Fibroblast of lung (primary cell): ENCODE data around the gene MAP2K5. TPM values are rescaled to one million over a fixed set of nuclear protein-coding genes. Genes with fewer than 3 reads are reported as not detected.

ENCODE experiments used
- DNase-seq, 2 donors: peaks; one replicate each; pipeline versions ENCODE4 v3.0.0 to v3.0.0-alpha.2; 2010; ENCODE audit warnings: low read depth in 2 of 2
- H2AFZ ChIP-seq: 2 replicates; pipeline ENCODE4 v1.5.1; 2012; ENCODE audit warnings: low read length, control low read depth, inconsistent platforms
- H3K27ac ChIP-seq: 2 replicates; pipeline ENCODE4 v1.5.1; 2011; ENCODE audit warnings: low read length, control low read depth; ENCODE audit not compliant: insufficient read depth
- H3K27me3 ChIP-seq: 2 replicates; pipeline ENCODE4 v1.5.1; 2011; ENCODE audit warnings: mild to moderate bottlenecking, low read length; ENCODE audit not compliant: control insufficient read depth, insufficient read depth
- H3K36me3 ChIP-seq: 2 replicates; pipeline ENCODE4 v1.5.1; 2011; ENCODE audit warnings: low read length; ENCODE audit not compliant: control insufficient read depth, insufficient read depth
- H3K4me1 ChIP-seq: 2 replicates; pipeline ENCODE4 v1.5.1; 2011; ENCODE audit warnings: low read length; ENCODE audit not compliant: control insufficient read depth, insufficient read depth; ENCODE audit errors: extremely low read depth
- H3K4me2 ChIP-seq: 2 replicates; pipeline ENCODE4 v1.5.1; 2011; ENCODE audit warnings: low read length, control low read depth; ENCODE audit not compliant: insufficient read depth; ENCODE audit errors: extremely low read depth
- H3K4me3 ChIP-seq, 4 experiments: fragments of 200-600 bp in 1 of 4; sonication (generic) in 1 of 4; replicated peaks in 1 of 4; 2 replicates each; pipeline ENCODE4 v1.5.1; 2011 to 2016; ENCODE audit warnings: low read length in 4 of 4, low read depth in 3 of 4, mild to moderate bottlenecking in 3 of 4, control low read depth in 2 of 4, inconsistent platforms in 1 of 4, mixed read lengths in 1 of 4; ENCODE audit not compliant: insufficient read depth in 1 of 4; ENCODE audit errors: control extremely low read depth in 1 of 4
- H3K79me2 ChIP-seq: 2 replicates; pipeline ENCODE4 v1.5.1; 2012; ENCODE audit warnings: mild to moderate bottlenecking, low read length, inconsistent platforms; ENCODE audit not compliant: control insufficient read depth, insufficient read depth
- H3K9ac ChIP-seq: 2 replicates; pipeline ENCODE4 v1.5.1; 2011; ENCODE audit warnings: mild to moderate bottlenecking, low read length, control low read depth; ENCODE audit not compliant: insufficient read depth
- H3K9me3 ChIP-seq: 2 replicates; pipeline ENCODE4 v1.5.1; 2012; ENCODE audit warnings: low read depth, low read length; ENCODE audit not compliant: control insufficient read depth, insufficient read depth
- H4K20me1 ChIP-seq: 2 replicates; pipeline ENCODE4 v1.5.1; 2011; ENCODE audit warnings: low read length; ENCODE audit not compliant: control insufficient read depth, insufficient read depth; ENCODE audit errors: extremely low read depth
- CTCF ChIP-seq, 2 donors: IDR thresholded peaks in 1 of 2; conservative IDR thresholded peaks in 1 of 2; 1 replicate in 1 of 2; 2 replicates in 1 of 2; pipeline ENCODE4 v1.5.1; 2011 to 2012; ENCODE audit warnings: low read length in 2 of 2, control low read depth in 1 of 2, inconsistent platforms in 1 of 2, low read depth in 1 of 2, mild to moderate bottlenecking in 1 of 2
- EZH2 ChIP-seq: IDR thresholded peaks from 2 replicates; pipeline ENCODE4 v1.5.1; 2012; ENCODE audit warnings: low read length, control low read depth, mild to moderate bottlenecking; ENCODE audit errors: missing control alignments
- polyA plus RNA-seq, 2 donors: library from polyadenylated mRNA; depleted of rRNA in 1 of 2; stranded (reverse) in 1 of 2; unstranded in 1 of 2; fragments of >200 nt; gene quantifications; 2 replicates each; pipeline ENCODE4 v1.2.1, GENCODE V29; 2011 to 2012; ENCODE audit warnings: missing spikeins in 1 of 2
- total RNA-seq: library from RNA; depleted of rRNA; stranded (reverse); fragments of >200 nt; gene quantifications from 2 replicates; pipeline ENCODE4 v1.2.1, GENCODE V29; 2014

Gene MAP2K5
- total and polyA plus RNA-seq, 2 donors (not counting 1 experiment from before 2014, with no cell fraction given), result 5.7 to 10.2 TPM

DNA sequence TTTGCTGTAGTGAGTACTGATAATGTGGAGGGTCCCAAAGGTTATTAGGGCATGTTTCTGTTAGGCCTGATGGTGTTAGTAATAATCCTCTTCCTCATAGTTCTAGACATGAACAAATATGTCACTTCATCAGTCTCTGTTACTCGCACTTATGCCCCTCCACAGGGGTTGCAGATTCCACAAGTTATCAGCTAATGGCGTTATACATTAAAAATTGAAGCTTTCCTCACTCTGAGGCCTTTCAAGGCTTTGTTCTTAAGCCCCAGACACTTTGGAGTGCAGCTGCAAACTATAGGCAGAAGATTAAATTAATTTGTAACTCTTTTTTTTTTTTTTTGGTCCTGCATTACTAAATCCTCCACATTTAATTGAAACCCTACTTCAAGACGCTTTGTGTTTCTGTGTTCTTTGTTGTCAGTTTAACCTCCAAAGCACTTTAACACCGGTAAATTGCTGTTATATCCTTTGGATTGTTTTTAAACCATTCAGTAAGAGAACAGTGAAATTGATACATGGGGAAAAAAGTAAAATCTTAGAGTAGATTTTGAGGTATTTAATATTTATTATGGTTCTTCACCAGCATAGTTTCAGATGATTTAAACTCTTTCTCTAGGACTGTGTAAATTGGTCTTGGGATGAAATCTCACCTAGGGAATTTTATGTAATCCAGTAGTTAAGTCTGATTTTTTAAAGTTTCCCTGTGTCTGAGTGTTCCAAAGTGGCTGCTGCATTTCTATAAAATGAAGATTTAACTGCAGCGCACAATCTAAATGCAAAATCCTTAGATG is 179.7 kb downstream of the MAP2K5 start:
- H3K79me2 ChIP-seq, result no peaks in the 10 kb centered on the region
- TF ChIP-seq EZH2, result no peak
- no peak for TF ChIP-seq CTCF (conservative IDR thresholded peaks at IDR 0.05 in 1 of 2, IDR thresholded peaks at IDR 0.05 in 1 of 2; ENCODE audit: low read depth in 1 of 2, low read length in 2 of 2)
- H4K20me1 ChIP-seq, result no peaks in the 10 kb centered on the region

GRCh38 chr15:67723294-67724024 is 181.0 kb downstream of the MAP2K5 start:
- Histone ChIP-seq H3K79me2 (no peaks in the 10 kb centered on the region), H3K27me3 (no peaks in the 10 kb centered on the region), H3K4me3 (no peak overlapping the region), H2AFZ (no peak overlapping the region), H3K4me2 (no peak overlapping the region), H4K20me1 (no peaks in the 10 kb centered on the region), H3K4me1 (no peaks in the 10 kb centered on the region), H3K36me3 (no peaks in the 10 kb centered on the region), H3K9ac (no peak overlapping the region), H3K27ac (no peak overlapping the region), H3K9me3 (no peaks in the 10 kb centered on the region)
- TF ChIP-seq CTCF (conservative IDR thresholded peaks at IDR 0.05 in 1 of 2, IDR thresholded peaks at IDR 0.05 in 1 of 2; ENCODE audit: low read depth in 1 of 2, low read length in 2 of 2) (no peak), EZH2 (no peak)
- DNase-seq, result no peak

More for the DNA sequence above, 179.7 kb downstream of the MAP2K5 start:
- H3K27me3 ChIP-seq, result no peaks in the 10 kb centered on the region
- no peak for DNase-seq
- no peak overlapping the region for H3K27ac ChIP-seq
- no peaks in the 10 kb centered on the region for H3K9me3 ChIP-seq
- H3K4me2 ChIP-seq, result no peak overlapping the region
- H2AFZ ChIP-seq, result no peak overlapping the region
- no peak overlapping the region for H3K9ac ChIP-seq
- no peaks in the 10 kb centered on the region for H3K36me3 ChIP-seq
- H3K4me3 ChIP-seq, result no peak overlapping the region
- H3K4me1 ChIP-seq, result no peaks in the 10 kb centered on the region

- H3K4me3 ChIP-seq, result no peak overlapping the region
- no peak for DNase-seq
- TF ChIP-seq EZH2, result no peak
- TF ChIP-seq CTCF (conservative IDR thresholded peaks at IDR 0.05 in 1 of 2, IDR thresholded peaks at IDR 0.05 in 1 of 2; ENCODE audit: low read depth in 1 of 2, low read length in 2 of 2), result no peak
- H2AFZ ChIP-seq, result no peak overlapping the region
- no peaks in the 10 kb centered on the region for H3K4me1 ChIP-seq
- no peak overlapping the region for H3K9ac ChIP-seq
- H3K27me3 ChIP-seq, result no peaks in the 10 kb centered on the region
- no peaks in the 10 kb centered on the region for H3K79me2 ChIP-seq
- H3K27ac ChIP-seq, result no peak overlapping the region
- H3K9me3 ChIP-seq, result no peaks in the 10 kb centered on the region
- no peaks in the 10 kb centered on the region for H4K20me1 ChIP-seq
- H3K4me2 ChIP-seq, result no peak overlapping the region
- no peaks in the 10 kb centered on the region for H3K36me3 ChIP-seq
These were observed 182.3 kb downstream of the MAP2K5 start for GRCh38 chr15:67724691-67725375.
